ENCODE results near the gene RGS8. TPM values are rescaled to one million over a fixed set of nuclear protein-coding genes. Genes with fewer than 3 reads are reported as not detected.

The RGS8 gene
- total RNA-seq, 1 experiment from 2014 or later, result 0.37 TPM

- H3K36me3 ChIP-seq, result no peaks in the 10 kb centered on the region
- no peak overlapping the region for H3K4me3 ChIP-seq
- H3K27me3 ChIP-seq (replicated peaks), result no peaks in the 10 kb centered on the region
Observed at GRCh38 chr1:182672487-182672836, 11.9 kb downstream of the RGS8 start.

GRCh38 chr1:182671750-182672486 lies 12.5 kb downstream of the RGS8 start:
- H3K9me3 ChIP-seq (replicated peaks), result no peaks in the 10 kb centered on the region
- no peak for DNase-seq (ENCODE audit: low read depth in 1 of 2, low spot score in 2 of 2)
- no peaks in the 10 kb centered on the region for H3K36me3 ChIP-seq
- H3K4me1 ChIP-seq (replicated peaks), result peaks cover 17% of the 10 kb centered on the region
- no peak overlapping the region for H3K27ac ChIP-seq
- no peaks in the 10 kb centered on the region for H3K27me3 ChIP-seq (replicated peaks)
- no peak overlapping the region for H3K4me3 ChIP-seq

More at GRCh38 chr1:182672487-182672836, 11.9 kb downstream of the RGS8 start:
- Histone ChIP-seq H3K27ac (no peak overlapping the region), H3K4me1 (replicated peaks) (peaks cover 13% of the 10 kb centered on the region), H3K9me3 (replicated peaks) (no peaks in the 10 kb centered on the region)
- DNase-seq (ENCODE audit: low read depth in 1 of 2, low spot score in 2 of 2), result no peak

DNA sequence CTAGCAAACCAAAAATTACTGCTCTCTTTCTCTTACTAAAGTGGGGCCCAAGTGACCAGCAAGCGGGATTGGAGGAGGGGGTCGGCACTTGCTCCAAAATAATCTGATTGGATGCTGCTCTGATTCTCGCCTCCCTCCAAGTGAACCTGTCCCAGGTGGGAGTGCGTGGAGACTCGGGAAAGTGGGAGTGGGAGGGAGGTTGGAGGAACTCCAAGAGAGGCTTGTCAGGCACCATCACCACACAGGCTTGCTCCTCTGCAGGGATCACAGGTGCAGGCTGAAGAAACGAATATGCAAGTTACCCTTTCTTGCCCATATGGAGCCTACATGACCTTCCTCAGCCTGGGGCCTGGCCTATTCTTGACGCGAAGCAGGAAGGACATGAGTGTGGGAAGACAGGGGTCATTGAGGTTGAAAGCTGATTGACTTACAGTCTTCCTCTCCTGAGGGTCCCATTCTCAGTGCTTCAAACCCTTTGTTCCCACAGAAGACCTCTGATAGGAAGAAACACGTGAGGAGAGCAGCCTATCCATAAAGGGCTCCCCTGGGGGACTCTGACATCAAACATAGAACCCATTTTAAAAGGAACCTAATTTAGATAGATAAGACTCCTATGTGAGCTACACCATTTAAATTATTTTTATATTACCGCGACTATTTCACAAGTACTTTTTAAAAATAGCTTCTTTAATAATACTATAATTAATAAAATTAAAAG lies 14.2 kb downstream of the RGS8 start:
- Histone ChIP-seq H3K27ac (no peak overlapping the region), H3K9me3 (replicated peaks) (no peaks in the 10 kb centered on the region), H3K4me3 (no peak overlapping the region), H3K27me3 (replicated peaks) (no peaks in the 10 kb centered on the region), H3K36me3 (no peaks in the 10 kb centered on the region), H3K4me1 (replicated peaks) (peaks cover 29% of the 10 kb centered on the region)
- DNase-seq (ENCODE audit: low read depth in 1 of 2, low spot score in 2 of 2), result no peak

DNA sequence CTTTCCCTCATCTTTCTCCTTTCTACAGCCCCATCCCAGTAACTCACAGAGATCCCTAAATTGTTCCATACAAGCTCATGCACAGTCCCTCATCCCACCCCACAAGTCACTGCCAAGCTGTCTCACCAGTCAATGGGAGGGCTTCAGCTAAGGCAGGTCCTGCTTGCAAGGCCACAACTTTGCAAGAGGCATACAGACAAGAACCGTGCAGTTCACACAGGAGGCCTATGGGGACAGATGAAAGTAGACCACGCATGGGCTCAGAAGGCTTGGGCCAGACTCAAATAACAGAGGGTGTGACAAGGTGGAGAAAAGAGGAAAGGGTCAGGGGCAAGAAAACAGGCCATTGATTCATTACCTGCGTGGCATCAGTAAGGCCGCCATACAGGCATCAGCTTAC lies 15.1 kb downstream of the RGS8 start:
- Histone ChIP-seq H3K9me3 (replicated peaks) (no peaks in the 10 kb centered on the region), H3K4me1 (replicated peaks) (peaks cover 30% of the 10 kb centered on the region), H3K27me3 (replicated peaks) (no peaks in the 10 kb centered on the region), H3K27ac (no peak overlapping the region), H3K4me3 (no peak overlapping the region), H3K36me3 (no peaks in the 10 kb centered on the region)
- DNase-seq (ENCODE audit: low read depth in 1 of 2, low spot score in 2 of 2), result no peak

DNA sequence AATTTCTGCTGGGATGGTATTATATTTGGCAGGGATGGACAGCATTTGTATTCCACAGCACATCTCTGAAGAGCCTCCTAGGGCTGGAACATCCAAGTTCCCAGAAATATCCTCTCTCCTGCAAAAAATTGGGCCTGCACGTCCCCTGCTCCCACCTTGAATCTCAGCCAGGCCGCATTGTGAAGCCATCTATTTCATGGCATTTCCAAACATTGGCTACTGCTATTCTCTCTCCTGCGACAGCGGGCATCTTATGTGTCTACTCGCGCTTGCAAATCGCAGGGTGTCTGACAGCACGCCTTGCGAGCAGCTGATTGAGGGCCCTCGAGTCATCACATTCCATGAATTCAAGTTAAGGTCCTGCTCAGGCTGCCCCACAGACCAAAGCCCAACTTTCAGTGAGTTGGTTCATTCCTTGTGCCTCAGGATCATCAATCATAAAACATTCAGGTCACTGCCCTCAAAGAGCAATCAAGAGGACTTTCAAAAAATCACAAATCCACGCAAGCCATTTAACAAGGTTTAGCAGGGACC lies 15.8 kb downstream of the RGS8 start:
- H3K4me1 ChIP-seq (replicated peaks), result peaks cover 28% of the 10 kb centered on the region
- H3K9me3 ChIP-seq (replicated peaks), result no peaks in the 10 kb centered on the region
- no peaks in the 10 kb centered on the region for H3K27me3 ChIP-seq (replicated peaks)
- DNase-seq (ENCODE audit: low read depth in 1 of 2, low spot score in 2 of 2), result no peak
- H3K36me3 ChIP-seq, result no peaks in the 10 kb centered on the region
- H3K4me3 ChIP-seq, result no peak overlapping the region
- no peak overlapping the region for H3K27ac ChIP-seq

DNA sequence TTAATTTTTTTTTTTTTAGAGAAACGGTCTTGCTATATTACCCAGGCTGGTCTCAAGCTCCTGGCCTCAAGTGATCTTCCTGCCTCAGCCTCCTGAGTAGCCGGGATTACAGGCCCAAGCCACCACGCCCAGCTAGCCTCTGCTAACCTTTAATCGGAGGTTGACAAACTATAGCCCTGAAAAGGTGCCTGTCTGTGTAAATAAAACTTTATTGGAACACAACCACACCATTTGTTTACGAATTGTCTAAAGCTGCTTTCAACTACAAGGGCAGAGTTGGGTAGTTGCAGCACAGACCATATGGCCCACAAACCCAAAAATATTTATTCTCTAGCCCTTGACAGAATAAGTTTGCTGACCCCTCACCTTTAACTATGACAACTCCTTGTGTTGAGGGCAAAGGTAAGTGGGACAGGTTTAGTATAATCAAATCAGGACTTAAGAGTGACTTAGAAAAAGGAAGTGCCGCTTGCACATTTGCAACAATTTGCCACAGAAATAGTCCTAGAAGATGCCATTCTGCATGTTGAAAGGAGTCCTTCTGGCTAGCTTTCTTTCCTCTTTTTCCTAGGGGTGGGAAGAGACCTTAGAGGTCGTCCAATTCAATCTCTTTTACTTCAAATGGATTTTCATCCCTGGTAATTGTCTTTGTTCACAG lies 16.4 kb downstream of the RGS8 start:
- Histone ChIP-seq H3K27me3 (replicated peaks) (no peaks in the 10 kb centered on the region), H3K27ac (no peak overlapping the region), H3K4me3 (no peak overlapping the region), H3K4me1 (replicated peaks) (peaks cover 33% of the 10 kb centered on the region), H3K9me3 (replicated peaks) (no peaks in the 10 kb centered on the region), H3K36me3 (no peaks in the 10 kb centered on the region)
- DNase-seq (ENCODE audit: low read depth in 1 of 2, low spot score in 2 of 2), result no peak

DNA sequence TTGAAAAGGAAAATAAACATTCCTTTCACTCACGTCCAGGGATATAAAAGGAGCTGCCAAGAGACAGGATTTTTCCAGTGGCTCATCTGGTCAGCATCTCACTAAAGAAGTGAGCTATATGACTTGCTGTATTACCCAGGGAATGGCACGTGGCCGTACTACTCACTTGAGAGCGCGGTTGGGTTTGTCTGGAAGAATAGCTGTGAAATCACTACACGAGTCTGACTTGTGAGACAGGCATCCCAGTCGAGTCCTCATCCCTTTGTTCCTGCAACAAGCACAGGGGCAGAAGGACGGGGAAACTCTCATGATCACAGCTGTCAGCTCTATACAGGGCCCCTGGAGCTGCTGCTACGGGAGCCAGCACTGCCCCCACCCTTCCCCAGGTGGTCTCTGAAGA lies 17.7 kb downstream of the RGS8 start:
- H3K4me3 ChIP-seq, result no peak overlapping the region
- H3K27me3 ChIP-seq (replicated peaks), result no peaks in the 10 kb centered on the region
- peaks cover 46% of the 10 kb centered on the region for H3K4me1 ChIP-seq (replicated peaks)
- peak; percentile 30 to 59 for DNase-seq (ENCODE audit: low read depth in 1 of 2, low spot score in 2 of 2)
- H3K27ac ChIP-seq, result no peak overlapping the region
- no peaks in the 10 kb centered on the region for H3K9me3 ChIP-seq (replicated peaks)
- no peaks in the 10 kb centered on the region for H3K36me3 ChIP-seq

GRCh38 chr1:182664296-182664695 lies 20.1 kb downstream of the RGS8 start:
- Histone ChIP-seq H3K27ac (no peak overlapping the region), H3K4me3 (no peak overlapping the region), H3K27me3 (replicated peaks) (no peaks in the 10 kb centered on the region), H3K9me3 (replicated peaks) (no peaks in the 10 kb centered on the region), H3K4me1 (replicated peaks) (peaks cover 54% of the 10 kb centered on the region), H3K36me3 (no peaks in the 10 kb centered on the region)
- DNase-seq (ENCODE audit: low read depth in 1 of 2, low spot score in 2 of 2), result no peak

DNA sequence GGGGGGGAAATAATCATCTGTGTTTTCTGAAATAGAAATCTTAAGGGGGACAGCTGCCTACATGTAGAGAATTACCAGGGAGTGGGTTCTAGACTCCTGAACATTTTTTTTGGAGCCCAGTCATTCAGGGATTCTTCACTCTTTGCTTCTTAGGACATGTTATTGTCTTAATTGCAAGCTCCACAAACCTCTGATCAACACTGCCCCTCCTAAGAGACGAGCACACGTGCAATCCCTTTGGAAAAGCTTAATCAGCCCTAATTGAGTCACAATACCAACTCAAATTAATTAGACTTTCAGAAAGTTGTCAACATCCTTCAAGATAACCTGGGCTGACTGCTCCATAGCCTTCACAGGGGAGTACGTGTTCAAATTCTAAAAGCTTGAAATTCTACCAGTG lies 21.4 kb downstream of the RGS8 start:
- peaks cover 54% of the 10 kb centered on the region for H3K4me1 ChIP-seq (replicated peaks)
- DNase-seq (ENCODE audit: low read depth in 1 of 2, low spot score in 2 of 2), result no peak
- no peak overlapping the region; the same call in 1 of the 2 replicates for H3K27ac ChIP-seq
- no peaks in the 10 kb centered on the region for H3K27me3 ChIP-seq (replicated peaks)
- H3K36me3 ChIP-seq, result no peaks in the 10 kb centered on the region
- no peaks in the 10 kb centered on the region for H3K9me3 ChIP-seq (replicated peaks)
- H3K4me3 ChIP-seq, result no peak overlapping the region

DNA sequence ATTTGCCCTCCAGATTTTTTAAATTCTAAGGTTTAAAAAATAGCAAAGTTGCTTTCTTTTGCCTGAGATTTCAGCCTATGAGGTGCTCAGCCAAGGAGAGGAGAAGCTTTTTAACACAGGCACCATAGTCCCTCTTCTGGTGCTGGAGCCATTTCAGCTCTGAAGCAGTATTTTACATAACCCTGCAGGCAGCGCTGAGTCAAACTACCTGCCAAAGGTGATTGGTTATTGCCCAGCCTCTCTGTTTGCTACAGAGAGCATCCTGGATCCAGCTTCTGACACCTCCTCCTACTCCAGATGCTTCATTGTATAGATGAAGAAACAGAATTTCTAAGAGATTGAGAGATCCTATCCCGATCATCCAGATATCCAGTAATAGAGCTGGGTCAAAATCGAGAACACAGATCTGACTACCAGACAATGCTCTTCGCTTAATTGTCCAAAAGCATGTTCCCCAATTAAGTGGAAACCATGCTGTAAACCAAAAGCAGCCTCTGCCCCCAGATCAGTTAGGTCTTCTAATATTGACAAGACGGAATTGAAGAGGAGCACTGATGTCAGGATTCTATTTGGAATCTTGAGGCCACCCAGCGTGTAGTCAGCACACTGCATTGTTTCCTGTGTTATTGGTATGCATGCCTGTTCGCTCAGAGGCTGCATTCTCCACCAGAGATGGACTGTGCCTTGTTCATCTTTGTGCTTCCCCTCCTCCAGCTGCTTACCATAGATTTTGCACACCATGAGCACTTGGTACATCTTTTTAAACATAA lies 22.1 kb downstream of the RGS8 start:
- H3K9me3 ChIP-seq (replicated peaks), result no peaks in the 10 kb centered on the region
- peak; percentile 80 to 81 for DNase-seq (ENCODE audit: low read depth in 1 of 2, low spot score in 2 of 2)
- H3K27me3 ChIP-seq (replicated peaks), result no peaks in the 10 kb centered on the region
- H3K27ac ChIP-seq, result peak overlapping the region; percentile 55
- peaks cover 53% of the 10 kb centered on the region for H3K4me1 ChIP-seq (replicated peaks)
- peak overlapping the region; percentile 4; the same call in 1 of the 2 replicates for H3K4me3 ChIP-seq
- H3K36me3 ChIP-seq, result no peaks in the 10 kb centered on the region

DNA sequence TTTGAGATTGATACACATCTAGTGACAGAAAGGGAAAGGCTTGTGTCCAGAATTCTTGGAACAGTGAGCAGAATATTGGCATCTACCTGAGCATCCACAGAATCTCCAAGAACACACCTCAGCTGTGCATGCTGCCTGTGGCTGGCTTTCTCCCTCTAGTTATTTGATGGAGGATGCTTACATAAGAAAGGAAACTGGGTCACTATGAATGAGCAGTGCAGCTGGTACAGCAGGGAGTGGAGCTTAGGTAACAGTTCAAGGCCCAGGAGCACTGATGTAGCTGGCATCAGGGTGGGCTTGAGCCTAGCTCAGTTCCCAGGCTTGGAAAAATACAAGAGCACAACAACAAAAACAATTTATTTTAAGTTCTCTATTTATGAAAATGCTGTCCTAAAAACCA lies 26.3 kb downstream of the RGS8 start:
- Histone ChIP-seq H3K4me3 (no peak overlapping the region), H3K27ac (no peak overlapping the region), H3K36me3 (no peaks in the 10 kb centered on the region), H3K4me1 (replicated peaks) (peaks cover 21% of the 10 kb centered on the region), H3K27me3 (replicated peaks) (no peaks in the 10 kb centered on the region), H3K9me3 (replicated peaks) (no peaks in the 10 kb centered on the region)
- DNase-seq (ENCODE audit: low read depth in 1 of 2, low spot score in 2 of 2), result no peak

GRCh38 chr1:182656842-182657397 lies 27.5 kb downstream of the RGS8 start:
- H3K36me3 ChIP-seq, result no peaks in the 10 kb centered on the region
- no peaks in the 10 kb centered on the region for H3K27me3 ChIP-seq (replicated peaks)
- DNase-seq (ENCODE audit: low read depth in 1 of 2, low spot score in 2 of 2), result no peak
- no peak overlapping the region for H3K27ac ChIP-seq
- no peaks in the 10 kb centered on the region for H3K9me3 ChIP-seq (replicated peaks)
- peaks cover 10% of the 10 kb centered on the region for H3K4me1 ChIP-seq (replicated peaks)
- H3K4me3 ChIP-seq, result no peak overlapping the region

- H3K27me3 ChIP-seq (replicated peaks), result no peaks in the 10 kb centered on the region
- H3K36me3 ChIP-seq, result no peaks in the 10 kb centered on the region
- no peaks in the 10 kb centered on the region for H3K9me3 ChIP-seq (replicated peaks)
- no peak overlapping the region for H3K27ac ChIP-seq
- DNase-seq (ENCODE audit: low read depth in 1 of 2, low spot score in 2 of 2), result no peak
- no peak overlapping the region for H3K4me3 ChIP-seq
- no peaks in the 10 kb centered on the region for H3K4me1 ChIP-seq (replicated peaks)
Observed at GRCh38 chr1:182653986-182654385, 30.4 kb downstream of the RGS8 start.

Data from SJSA1 (cell line).